ENCODE results near the gene LRRC8B. TPM values are rescaled to one million over a fixed set of nuclear protein-coding genes. Genes with fewer than 3 reads are reported as not detected.
A peak's percentile ranks its signal among the peaks of the same experiment; 100 is the strongest.

LRRC8B gene
- total RNA-seq, 2 donors from 2014 or later: 39.2 to 39.4 TPM

- no peak for DNase-seq
- no peak overlapping the region for H3K27ac ChIP-seq (ENCODE audit: low read depth, low read length)
- no peaks in the 10 kb centered on the region for H3K27me3 ChIP-seq (ENCODE audit: control insufficient read depth, insufficient read depth, low read length, poor library complexity, severe bottlenecking)
- Mint-ChIP-seq H3K4me3 (no peak overlapping the region), H3K9me3 (no peaks in the 10 kb centered on the region), H3K36me3 (ENCODE audit: low read depth) (no peaks in the 10 kb centered on the region), H3K27ac (no peak overlapping the region), H3K27me3 (ENCODE audit: insufficient read depth) (no peaks in the 10 kb centered on the region), H3K4me1 (peaks cover 8% of the 10 kb centered on the region)
- H3K4me1 ChIP-seq (ENCODE audit: control insufficient read depth, insufficient read depth, low read length): no peaks in the 10 kb centered on the region
- H3K9ac ChIP-seq (ENCODE audit: extremely low read depth, low read length, poor library complexity, severe bottlenecking): no peak overlapping the region
- WGBS, 2 experiments (ENCODE audit: insufficient coverage in 1 of 2, insufficient read length in 1 of 2): 88 to 93% methylated on average over 5 to 9 of the region's 9 CpGs
- no peaks in the 10 kb centered on the region for H3K36me3 ChIP-seq (ENCODE audit: control insufficient read depth, insufficient read depth, low read length)
- H3K9me3 ChIP-seq (ENCODE audit: control insufficient read depth, low read length): no peaks in the 10 kb centered on the region
- no peak for TF ChIP-seq CTCF (conservative IDR thresholded peaks at IDR 0.05)
- H3K4me3 ChIP-seq (ENCODE audit: low read length): no peak overlapping the region
These were observed 83.8 kb downstream of the LRRC8B start for GRCh38 chr1:89608319-89608983.

GRCh38 chr1:89608984-89609725, 84.5 kb downstream of the LRRC8B start:
- no peaks in the 10 kb centered on the region for H3K9me3 ChIP-seq (ENCODE audit: control insufficient read depth, low read length)
- no peak for TF ChIP-seq CTCF (conservative IDR thresholded peaks at IDR 0.05)
- WGBS, 2 experiments (ENCODE audit: insufficient coverage in 1 of 2, insufficient read length in 1 of 2): 94 to 96% methylated on average over 18 to 20 of the region's 20 CpGs
- no peaks in the 10 kb centered on the region for H3K27me3 ChIP-seq (ENCODE audit: control insufficient read depth, insufficient read depth, low read length, poor library complexity, severe bottlenecking)
- no peaks in the 10 kb centered on the region for H3K4me1 ChIP-seq (ENCODE audit: control insufficient read depth, insufficient read depth, low read length)
- H3K36me3 ChIP-seq (ENCODE audit: control insufficient read depth, insufficient read depth, low read length): no peaks in the 10 kb centered on the region
- no peak overlapping the region for H3K27ac ChIP-seq (ENCODE audit: low read depth, low read length)
- Mint-ChIP-seq H3K9me3 (no peaks in the 10 kb centered on the region), H3K27me3 (ENCODE audit: insufficient read depth) (no peaks in the 10 kb centered on the region), H3K4me3 (no peak overlapping the region), H3K36me3 (ENCODE audit: low read depth) (no peaks in the 10 kb centered on the region), H3K4me1 (peaks cover 8% of the 10 kb centered on the region), H3K27ac (no peak overlapping the region)
- H3K4me3 ChIP-seq (ENCODE audit: low read length): no peak overlapping the region
- no peak overlapping the region for H3K9ac ChIP-seq (ENCODE audit: extremely low read depth, low read length, poor library complexity, severe bottlenecking)
- DNase-seq: no peak

GRCh38 chr1:89609781-89610456, 85.3 kb downstream of the LRRC8B start:
- 91 to 96% methylated on average over 4 to 14 of the region's 14 CpGs for WGBS, 2 experiments (ENCODE audit: insufficient coverage in 1 of 2, insufficient read length in 1 of 2)
- no peaks in the 10 kb centered on the region for H3K9me3 Mint-ChIP-seq
- no peaks in the 10 kb centered on the region for H3K27me3 ChIP-seq (ENCODE audit: control insufficient read depth, insufficient read depth, low read length, poor library complexity, severe bottlenecking)

More at GRCh38 chr1:89609781-89610456, 85.3 kb downstream of the LRRC8B start:
- peaks cover 8% of the 10 kb centered on the region for H3K4me1 Mint-ChIP-seq
- H3K27ac Mint-ChIP-seq: no peak overlapping the region
- Histone ChIP-seq H3K4me1 (ENCODE audit: control insufficient read depth, insufficient read depth, low read length) (no peaks in the 10 kb centered on the region), H3K9me3 (ENCODE audit: control insufficient read depth, low read length) (no peaks in the 10 kb centered on the region), H3K4me3 (ENCODE audit: low read length) (no peak overlapping the region), H3K9ac (ENCODE audit: extremely low read depth, low read length, poor library complexity, severe bottlenecking) (no peak overlapping the region), H3K27ac (ENCODE audit: low read depth, low read length) (no peak overlapping the region), H3K36me3 (ENCODE audit: control insufficient read depth, insufficient read depth, low read length) (no peaks in the 10 kb centered on the region)
- H3K27me3 Mint-ChIP-seq (ENCODE audit: insufficient read depth): no peaks in the 10 kb centered on the region
- DNase-seq: peak; percentile 55
- no peak overlapping the region for H3K4me3 Mint-ChIP-seq
- no peak for TF ChIP-seq CTCF (conservative IDR thresholded peaks at IDR 0.05)
- H3K36me3 Mint-ChIP-seq (ENCODE audit: low read depth): no peaks in the 10 kb centered on the region
